HG03521 (cell line): ENCODE results near the gene SLC44A5.
"Not testable (repeated sequence)": the region's sequence is repeated elsewhere in the genome, so short reads cannot be mapped to it uniquely, and the experiment has no call there.

Experiments used
- ATAC-seq: cut with Tn5 transposase; IDR thresholded peaks from one replicate; pipeline ENCODE4 v1.9.1; 2021; ENCODE audit warnings: mild to moderate bottlenecking, moderate library complexity; ENCODE audit not compliant: unreplicated experiment

SLC44A5 gene

GRCh38 chr1:75528001-75528400 is 82.9 kb downstream of the SLC44A5 start:
- no peak for ATAC-seq

- no peak for ATAC-seq
Measured at GRCh38 chr1:75522389-75522788, 88.5 kb downstream of the SLC44A5 start.

GRCh38 chr1:75521658-75522057 is 89.3 kb downstream of the SLC44A5 start:
- ATAC-seq, result no peak

GRCh38 chr1:75520862-75521475 is 89.9 kb downstream of the SLC44A5 start:
- ATAC-seq, result no peak

- no peak for ATAC-seq
Measured at GRCh38 chr1:75519651-75520427, 91.1 kb downstream of the SLC44A5 start.

- no peak for ATAC-seq
Measured at GRCh38 chr1:75518686-75519085, 92.2 kb downstream of the SLC44A5 start.

GRCh38 chr1:75514270-75514669 is 96.6 kb downstream of the SLC44A5 start:
- ATAC-seq, result no peak

GRCh38 chr1:75506976-75507375 is 103.9 kb downstream of the SLC44A5 start:
- ATAC-seq, result no peak

GRCh38 chr1:75503221-75503974 is 107.5 kb downstream of the SLC44A5 start:
- ATAC-seq, result no peak

- no peak for ATAC-seq
Measured at GRCh38 chr1:75502776-75503175, 108.1 kb downstream of the SLC44A5 start.

GRCh38 chr1:75501577-75502295 is 109.2 kb downstream of the SLC44A5 start:
- ATAC-seq, result no peak

- ATAC-seq, result no peak
Measured at GRCh38 chr1:75492011-75492410, 118.9 kb downstream of the SLC44A5 start.

- no peak for ATAC-seq
Measured at GRCh38 chr1:75487399-75487798, 123.5 kb downstream of the SLC44A5 start.

- ATAC-seq, result no peak
Measured at GRCh38 chr1:75484789-75485188, 126.1 kb downstream of the SLC44A5 start.

- no peak for ATAC-seq
Measured at GRCh38 chr1:75482951-75483350, 128.0 kb downstream of the SLC44A5 start.

- ATAC-seq, result not testable (repeated sequence)
Measured at GRCh38 chr1:75476486-75476885, 134.4 kb downstream of the SLC44A5 start.

- no peak for ATAC-seq
Measured at GRCh38 chr1:75475696-75476095, 135.2 kb downstream of the SLC44A5 start.

- no peak for ATAC-seq
Measured at GRCh38 chr1:75472971-75473603, 137.8 kb downstream of the SLC44A5 start.

- no peak for ATAC-seq
Measured at GRCh38 chr1:75472089-75472970, 138.6 kb downstream of the SLC44A5 start.

GRCh38 chr1:75471252-75471651 is 139.7 kb downstream of the SLC44A5 start:
- no peak for ATAC-seq
